WI38 (cell line): ENCODE data around the gene SPSB1.
"Not testable (repeated sequence)": the region's sequence is repeated elsewhere in the genome, so short reads cannot be mapped to it uniquely, and the experiment has no call there.

Experiments used
- H3K4me3 ChIP-seq: 2 replicates; pipeline ENCODE4 v1.5.1; 2011; ENCODE audit warnings: low read depth, mild to moderate bottlenecking, control low read depth, low read length
- TF ChIP-seq, protein P1 (sequence below): IDR thresholded peaks from 2 replicates; pipeline ENCODE4 v1.5.1; 2012; ENCODE audit warnings: low read depth, mild to moderate bottlenecking, control low read depth, low read length

The SPSB1 gene

DNA sequence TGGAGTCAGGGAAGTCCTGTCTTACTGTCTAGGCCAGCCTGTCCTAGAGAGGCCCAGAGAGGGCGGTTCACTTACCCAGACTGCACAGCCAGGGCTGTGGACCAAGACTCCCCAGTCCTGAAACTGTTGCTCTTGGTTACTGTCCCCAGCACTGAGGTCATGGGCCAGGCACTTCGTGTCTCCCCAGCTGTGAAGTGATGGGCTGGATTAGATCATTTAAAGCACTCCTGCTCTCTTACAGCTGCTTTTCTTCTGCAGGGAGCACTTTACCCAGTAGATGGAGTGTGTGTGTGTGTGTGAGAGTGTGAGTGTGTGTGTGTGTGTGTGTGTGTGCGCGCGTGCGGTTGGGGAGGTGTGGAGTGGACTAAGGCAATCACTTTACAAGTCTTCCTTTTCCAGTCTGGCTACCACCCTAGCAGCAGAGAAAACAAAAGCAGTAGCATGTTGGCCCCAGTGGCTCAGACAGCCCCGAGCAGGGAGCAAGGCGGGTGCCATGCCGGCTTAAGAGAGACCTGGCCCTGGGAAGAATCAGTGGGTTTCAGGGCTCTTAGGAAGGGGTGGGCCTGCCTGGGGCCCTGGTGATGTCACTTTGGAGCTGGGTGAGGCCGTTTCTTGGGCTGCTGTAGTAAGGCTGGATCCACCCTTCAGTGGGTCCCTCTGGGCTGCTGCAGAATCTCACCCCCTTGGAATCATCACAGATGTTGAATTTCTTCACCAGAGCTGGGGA lies 2.4 kb downstream of the SPSB1 start:
- H3K4me3 ChIP-seq: peak overlapping the region; percentile 91
- TF ChIP-seq, protein P1, sequence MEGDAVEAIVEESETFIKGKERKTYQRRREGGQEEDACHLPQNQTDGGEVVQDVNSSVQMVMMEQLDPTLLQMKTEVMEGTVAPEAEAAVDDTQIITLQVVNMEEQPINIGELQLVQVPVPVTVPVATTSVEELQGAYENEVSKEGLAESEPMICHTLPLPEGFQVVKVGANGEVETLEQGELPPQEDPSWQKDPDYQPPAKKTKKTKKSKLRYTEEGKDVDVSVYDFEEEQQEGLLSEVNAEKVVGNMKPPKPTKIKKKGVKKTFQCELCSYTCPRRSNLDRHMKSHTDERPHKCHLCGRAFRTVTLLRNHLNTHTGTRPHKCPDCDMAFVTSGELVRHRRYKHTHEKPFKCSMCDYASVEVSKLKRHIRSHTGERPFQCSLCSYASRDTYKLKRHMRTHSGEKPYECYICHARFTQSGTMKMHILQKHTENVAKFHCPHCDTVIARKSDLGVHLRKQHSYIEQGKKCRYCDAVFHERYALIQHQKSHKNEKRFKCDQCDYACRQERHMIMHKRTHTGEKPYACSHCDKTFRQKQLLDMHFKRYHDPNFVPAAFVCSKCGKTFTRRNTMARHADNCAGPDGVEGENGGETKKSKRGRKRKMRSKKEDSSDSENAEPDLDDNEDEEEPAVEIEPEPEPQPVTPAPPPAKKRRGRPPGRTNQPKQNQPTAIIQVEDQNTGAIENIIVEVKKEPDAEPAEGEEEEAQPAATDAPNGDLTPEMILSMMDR: 0 out of 2 replicates have a peak, but pooled peaks have one; percentile 5

DNA sequence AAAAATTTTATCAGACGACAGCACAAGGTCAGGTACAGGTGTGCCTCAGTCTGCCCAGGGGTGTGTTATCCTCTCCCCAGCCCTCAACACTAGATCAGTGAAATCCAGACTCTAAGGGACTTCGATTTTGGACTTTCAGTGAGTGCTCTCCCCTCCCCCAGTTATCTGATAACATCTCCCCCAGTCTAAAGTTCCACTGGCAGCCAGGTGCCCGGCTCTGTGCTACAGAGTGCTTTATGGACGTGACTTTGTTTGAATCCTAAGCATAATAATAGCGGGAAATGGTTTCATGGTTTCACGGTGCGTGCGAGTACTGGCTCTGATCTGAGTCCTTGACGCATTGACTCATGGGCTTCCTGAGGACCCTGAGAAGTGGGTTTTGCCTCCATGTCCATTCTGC lies 3.2 kb downstream of the SPSB1 start:
- TF ChIP-seq, protein P1: no peak
- no peak overlapping the region for H3K4me3 ChIP-seq

DNA sequence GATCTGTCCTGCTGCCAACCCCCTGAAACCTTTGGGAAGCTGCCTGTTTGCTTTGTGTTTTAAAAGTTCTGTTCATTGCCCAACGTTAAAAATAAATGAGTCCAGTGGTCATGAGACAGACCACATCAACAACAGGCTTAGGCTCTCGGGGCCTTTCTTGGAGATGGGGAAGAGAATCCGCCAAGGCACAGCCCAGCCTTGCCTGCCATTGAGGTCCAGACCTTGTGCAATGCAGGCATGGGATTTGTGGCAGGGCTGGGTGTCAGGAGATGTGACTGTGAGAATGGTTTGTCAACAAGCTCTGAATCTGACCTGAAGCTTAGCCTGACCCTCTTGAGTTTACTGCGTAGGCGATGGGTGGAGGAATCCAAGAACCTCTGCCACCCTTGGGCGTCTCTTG lies 4.2 kb downstream of the SPSB1 start:
- TF ChIP-seq, protein P1: no peak
- H3K4me3 ChIP-seq: no peak overlapping the region

DNA sequence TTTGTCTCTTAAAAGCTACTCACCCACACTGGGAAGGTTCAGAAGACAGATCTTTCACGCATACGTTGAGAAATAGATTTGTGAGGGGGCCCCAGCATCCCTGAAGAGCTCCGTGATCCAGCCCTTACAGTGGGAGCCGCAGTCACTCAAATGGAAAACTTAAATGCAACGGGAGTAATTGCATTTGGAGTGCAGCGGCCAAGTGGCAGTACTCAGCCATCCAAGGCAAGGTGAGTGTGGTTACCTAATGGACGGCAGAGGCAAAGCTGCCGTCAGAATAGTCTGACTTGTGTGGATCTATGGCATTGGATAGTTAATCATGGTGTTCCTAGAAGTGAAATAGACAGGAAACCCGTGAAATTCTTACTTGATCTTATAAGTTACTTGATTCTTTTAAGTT lies 5.1 kb downstream of the SPSB1 start:
- no peak overlapping the region for H3K4me3 ChIP-seq
- TF ChIP-seq, protein P1: no peak

DNA sequence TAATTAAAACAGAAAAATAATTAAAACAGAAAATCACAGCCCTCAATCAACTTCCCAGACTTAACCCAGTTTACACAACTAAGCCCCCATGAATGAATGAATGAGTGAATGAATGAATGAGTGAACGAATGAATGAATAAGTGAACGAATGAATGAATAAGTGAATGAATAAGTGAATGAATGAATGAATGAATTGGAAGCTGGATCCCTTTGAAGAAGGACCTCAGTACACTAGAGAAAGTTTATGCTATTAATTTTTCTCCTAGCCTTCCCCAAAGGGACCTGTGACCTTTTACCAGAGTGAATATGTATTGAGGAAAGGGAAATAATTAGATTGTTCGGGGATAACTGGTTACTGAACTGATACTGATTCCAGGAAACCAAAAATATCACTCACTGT lies 5.6 kb downstream of the SPSB1 start:
- H3K4me3 ChIP-seq: no peak overlapping the region
- TF ChIP-seq, protein P1: no peak

DNA sequence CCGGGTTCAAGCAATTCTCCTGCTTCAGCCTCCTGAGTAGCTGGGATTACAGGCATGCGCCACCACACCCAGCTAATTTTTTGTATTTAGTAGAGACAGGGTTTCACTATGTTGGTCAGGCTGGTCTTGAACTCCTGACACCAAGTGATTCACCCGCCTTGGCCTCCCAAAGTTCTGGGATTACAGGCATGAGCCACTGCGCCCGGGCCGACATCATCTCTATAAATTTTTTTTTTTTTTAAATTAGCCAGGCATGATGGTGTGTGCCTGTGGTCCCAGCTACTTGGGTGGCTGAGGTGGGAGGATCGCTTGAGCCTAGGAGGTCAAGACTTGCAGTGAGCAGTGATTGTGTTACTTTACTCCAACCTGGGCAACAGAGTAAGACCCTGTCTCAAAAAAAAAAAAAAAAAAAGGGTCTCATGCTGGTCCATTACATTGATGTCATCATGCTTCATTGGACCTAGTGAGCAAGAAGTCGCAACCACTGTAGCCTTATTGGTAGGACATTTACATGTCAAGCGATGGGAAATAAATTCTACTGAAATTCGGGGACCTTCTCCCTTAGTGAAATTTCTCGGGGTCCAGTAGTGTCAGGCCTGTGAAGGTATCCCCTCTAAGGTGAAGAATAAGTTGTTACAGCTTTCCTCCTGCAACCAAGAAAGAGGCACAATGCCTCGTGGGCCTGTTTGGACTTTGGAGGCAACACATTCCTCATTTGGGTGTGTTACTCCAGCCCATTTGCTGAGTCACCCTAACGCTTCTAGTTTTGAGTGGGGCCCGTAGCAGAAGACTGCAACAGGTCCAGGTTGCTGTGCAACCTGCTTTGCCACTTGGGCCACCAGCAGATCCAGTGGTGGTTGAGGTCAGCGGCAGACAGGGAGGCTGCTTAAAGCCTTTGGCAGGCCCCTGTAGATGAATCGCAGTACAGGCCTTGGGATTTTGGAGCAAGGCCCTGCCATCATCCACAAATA lies 7.2 kb downstream of the SPSB1 start:
- not testable (repeated sequence) for H3K4me3 ChIP-seq

DNA sequence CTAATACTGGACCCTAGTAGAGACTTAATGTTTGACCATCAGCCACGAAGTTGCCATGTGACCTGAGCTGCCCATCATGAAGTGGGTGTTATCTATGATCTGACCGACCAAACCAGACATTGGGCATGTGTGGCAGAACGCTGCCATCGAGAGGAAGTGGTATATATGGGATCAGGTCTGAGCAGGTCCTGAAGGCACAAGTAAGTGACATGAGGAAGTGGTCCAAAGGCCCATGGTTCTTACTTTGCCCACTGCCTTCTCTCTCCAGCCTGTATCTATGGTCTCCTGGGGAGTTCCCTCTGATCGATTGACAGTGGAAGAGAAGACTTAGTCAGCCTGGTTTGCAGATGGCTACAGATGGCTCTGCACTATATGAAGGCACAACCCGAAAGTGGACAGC lies 7.9 kb downstream of the SPSB1 start:
- no peak overlapping the region for H3K4me3 ChIP-seq
- TF ChIP-seq, protein P1: no peak
